Esophagus squamous epithelium (tissue), 4 donors: ENCODE results near the gene RNGTT.

Experiments used
- POLR2A ChIP-seq, 4 donors: fragments of 450-650 bp; IDR thresholded peaks; one replicate each; pipeline ENCODE4 v1.6.1; 2017; ENCODE audit warnings: antibody characterized with exemption in 4 of 4, mild to moderate bottlenecking in 4 of 4, moderate library complexity in 3 of 4
- TF ChIP-seq, protein P1 (sequence below), 6 experiments: fragments of 450-650 bp in 4 of 6; fragments of 200-600 bp in 2 of 6; sonication (generic) in 2 of 6; IDR thresholded peaks; one replicate each; pipeline ENCODE4 v1.5.1; 2016 to 2019; ENCODE audit warnings: antibody characterized with exemption in 6 of 6, mild to moderate bottlenecking in 4 of 6, moderate library complexity in 4 of 6

DNA sequence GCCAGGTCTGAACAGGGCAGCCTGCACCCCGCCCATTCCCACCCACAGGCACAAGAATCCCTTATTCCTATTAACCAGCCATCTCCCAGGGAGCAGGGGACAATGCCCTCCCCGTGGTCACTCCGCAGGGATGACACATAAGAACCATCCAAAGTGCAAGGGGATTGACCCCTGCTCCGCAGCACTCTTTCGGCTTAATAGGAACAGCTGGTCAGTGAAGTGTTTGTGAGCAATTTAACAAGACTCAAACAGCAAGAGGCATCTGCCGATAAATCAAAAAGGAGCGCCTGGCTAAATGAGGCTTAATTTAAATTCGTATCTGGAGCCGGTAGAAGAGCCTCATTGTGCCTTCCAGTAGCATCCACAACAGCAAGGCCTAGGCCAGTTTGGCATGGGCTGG is 389.4 kb downstream of the RNGTT start:
- TF ChIP-seq, protein P1, sequence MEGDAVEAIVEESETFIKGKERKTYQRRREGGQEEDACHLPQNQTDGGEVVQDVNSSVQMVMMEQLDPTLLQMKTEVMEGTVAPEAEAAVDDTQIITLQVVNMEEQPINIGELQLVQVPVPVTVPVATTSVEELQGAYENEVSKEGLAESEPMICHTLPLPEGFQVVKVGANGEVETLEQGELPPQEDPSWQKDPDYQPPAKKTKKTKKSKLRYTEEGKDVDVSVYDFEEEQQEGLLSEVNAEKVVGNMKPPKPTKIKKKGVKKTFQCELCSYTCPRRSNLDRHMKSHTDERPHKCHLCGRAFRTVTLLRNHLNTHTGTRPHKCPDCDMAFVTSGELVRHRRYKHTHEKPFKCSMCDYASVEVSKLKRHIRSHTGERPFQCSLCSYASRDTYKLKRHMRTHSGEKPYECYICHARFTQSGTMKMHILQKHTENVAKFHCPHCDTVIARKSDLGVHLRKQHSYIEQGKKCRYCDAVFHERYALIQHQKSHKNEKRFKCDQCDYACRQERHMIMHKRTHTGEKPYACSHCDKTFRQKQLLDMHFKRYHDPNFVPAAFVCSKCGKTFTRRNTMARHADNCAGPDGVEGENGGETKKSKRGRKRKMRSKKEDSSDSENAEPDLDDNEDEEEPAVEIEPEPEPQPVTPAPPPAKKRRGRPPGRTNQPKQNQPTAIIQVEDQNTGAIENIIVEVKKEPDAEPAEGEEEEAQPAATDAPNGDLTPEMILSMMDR (IDR thresholded peaks at IDR 0.05), result no peak
- TF ChIP-seq POLR2A (IDR thresholded peaks at IDR 0.05), result no peak
